ENCODE measurements around the gene TCERG1L.

The TCERG1L gene

GRCh38 chr10:131142517-131143380 lies 168.8 kb downstream of the TCERG1L start:
- Histone ChIP-seq H3K9me3 (ENCODE audit: control insufficient read depth, low read length) (no peaks in the 10 kb centered on the region), H3K4me3 (ENCODE audit: low read depth, low read length) (no peak overlapping the region), H3K9ac (no peak overlapping the region), H3K36me3 (ENCODE audit: control insufficient read depth, insufficient read depth, low read length) (no peaks in the 10 kb centered on the region), H3K79me2 (no peaks in the 10 kb centered on the region), H2AFZ (no peak overlapping the region), H3K27me3 (ENCODE audit: control insufficient read depth, insufficient read depth, low read length) (peaks cover 4% of the 10 kb centered on the region), H3K4me1 (no peaks in the 10 kb centered on the region), H3K27ac (no peak overlapping the region), H3K4me2 (ENCODE audit: low read length) (no peak overlapping the region)
- TF ChIP-seq CTCF (IDR thresholded peaks at IDR 0.05): no peak

GRCh38 chr10:131141645-131142516 lies 169.6 kb downstream of the TCERG1L start:
- no peak overlapping the region for H3K27ac ChIP-seq
- TF ChIP-seq CTCF (IDR thresholded peaks at IDR 0.05): peak; percentile 27
- no peaks in the 10 kb centered on the region for H3K79me2 ChIP-seq
- no peak overlapping the region for H3K4me3 ChIP-seq (ENCODE audit: low read depth, low read length)
- H3K27me3 ChIP-seq (ENCODE audit: control insufficient read depth, insufficient read depth, low read length): peaks cover 3% of the 10 kb centered on the region
- H2AFZ ChIP-seq: no peak overlapping the region
- no peaks in the 10 kb centered on the region for H3K36me3 ChIP-seq (ENCODE audit: control insufficient read depth, insufficient read depth, low read length)
- H3K9me3 ChIP-seq (ENCODE audit: control insufficient read depth, low read length): no peaks in the 10 kb centered on the region
- no peak overlapping the region for H3K9ac ChIP-seq
- no peaks in the 10 kb centered on the region for H3K4me1 ChIP-seq
- no peak overlapping the region for H3K4me2 ChIP-seq (ENCODE audit: low read length)

GRCh38 chr10:131141207-131141606 lies 170.3 kb downstream of the TCERG1L start:
- no peaks in the 10 kb centered on the region for H3K4me1 ChIP-seq
- no peaks in the 10 kb centered on the region for H3K36me3 ChIP-seq (ENCODE audit: control insufficient read depth, insufficient read depth, low read length)
- no peak overlapping the region for H3K4me2 ChIP-seq (ENCODE audit: low read length)
- H3K4me3 ChIP-seq (ENCODE audit: low read depth, low read length): no peak overlapping the region
- no peak overlapping the region for H2AFZ ChIP-seq
- no peaks in the 10 kb centered on the region for H3K79me2 ChIP-seq
- no peak overlapping the region for H3K9ac ChIP-seq
- H3K27ac ChIP-seq: no peak overlapping the region
- H3K27me3 ChIP-seq (ENCODE audit: control insufficient read depth, insufficient read depth, low read length): no peaks in the 10 kb centered on the region
- TF ChIP-seq CTCF (IDR thresholded peaks at IDR 0.05): no peak
- H3K9me3 ChIP-seq (ENCODE audit: control insufficient read depth, low read length): no peaks in the 10 kb centered on the region

GRCh38 chr10:131140606-131141005 lies 170.9 kb downstream of the TCERG1L start:
- Histone ChIP-seq H3K36me3 (ENCODE audit: control insufficient read depth, insufficient read depth, low read length) (no peaks in the 10 kb centered on the region), H3K4me2 (ENCODE audit: low read length) (no peak overlapping the region), H3K4me3 (ENCODE audit: low read depth, low read length) (no peak overlapping the region), H3K4me1 (no peaks in the 10 kb centered on the region), H3K79me2 (no peaks in the 10 kb centered on the region), H3K27ac (no peak overlapping the region), H3K9ac (no peak overlapping the region), H3K27me3 (ENCODE audit: control insufficient read depth, insufficient read depth, low read length) (no peaks in the 10 kb centered on the region), H3K9me3 (ENCODE audit: control insufficient read depth, low read length) (no peaks in the 10 kb centered on the region), H2AFZ (no peak overlapping the region)
- no peak for TF ChIP-seq CTCF (IDR thresholded peaks at IDR 0.05)
